Measurements from ENCODE around the gene TAC3. TPM values are rescaled to one million over a fixed set of nuclear protein-coding genes. Genes with fewer than 3 reads are reported as not detected.

The TAC3 gene
- total RNA-seq, 2 donors from 2014 or later = not detected

DNA sequence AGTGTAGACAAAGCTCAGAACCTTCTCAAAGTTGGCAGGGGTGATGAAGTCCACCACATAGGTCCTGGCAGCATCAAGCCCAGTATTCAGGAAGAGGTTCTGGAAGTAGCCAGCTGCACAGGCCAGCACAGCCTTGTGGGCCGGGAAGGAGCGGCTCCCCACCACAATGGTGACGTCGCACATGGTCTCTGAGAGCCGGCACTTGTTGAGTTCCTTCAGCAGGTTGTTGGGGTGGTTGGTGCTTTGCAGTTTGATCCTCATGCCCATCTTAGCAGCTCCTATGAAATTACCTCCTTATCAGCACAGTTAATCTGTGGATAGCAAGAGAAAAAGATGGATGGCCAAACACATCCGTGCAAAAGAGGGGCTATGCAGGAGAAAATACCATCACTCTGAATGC lies 11.7 kb downstream of the TAC3 start:
- Histone ChIP-seq H3K4me1 (replicated peaks) (no peaks in the 10 kb centered on the region), H3K9me3 (no peaks in the 10 kb centered on the region), H3K27me3 (replicated peaks; ENCODE audit: insufficient read depth) (no peaks in the 10 kb centered on the region), H3K27ac (no peak overlapping the region), H3K36me3 (peaks cover 0 to 22% of the 10 kb centered on the region in 2 donors), H3K4me3 (no peak overlapping the region)
- 73% methylated on average over 6 of the region's 6 CpGs for WGBS
- intact Hi-C loops (cut with DNase I) = loop anchor here (5.0 kb wide), 1 partner anchor 53 kb away; no protein-coding TSS in a partner anchor
- no peak for DNase-seq (ENCODE audit: low spot score)
- TF ChIP-seq POLR2AphosphoS5 (IDR thresholded peaks at IDR 0.05) (no peak), POLR2A (IDR thresholded peaks at IDR 0.05) (no peak)

- intact Hi-C loops (cut with DNase I) = no loop called here
- Histone ChIP-seq H3K4me1 (replicated peaks) (no peaks in the 10 kb centered on the region), H3K36me3 (peaks cover 0 to 22% of the 10 kb centered on the region in 2 donors), H3K27ac (no peak overlapping the region), H3K27me3 (replicated peaks; ENCODE audit: insufficient read depth) (no peaks in the 10 kb centered on the region), H3K9me3 (no peaks in the 10 kb centered on the region), H3K4me3 (no peak overlapping the region)
- TF ChIP-seq POLR2A (IDR thresholded peaks at IDR 0.05) (no peak), POLR2AphosphoS5 (IDR thresholded peaks at IDR 0.05) (no peak), CTCF (IDR thresholded peaks at IDR 0.05) (no peak)
- 88% methylated on average over 13 of the region's 13 CpGs for WGBS
- no peak for DNase-seq (ENCODE audit: low spot score)
Measured at GRCh38 chr12:57003395-57003794, 12.9 kb downstream of the TAC3 start.

DNA sequence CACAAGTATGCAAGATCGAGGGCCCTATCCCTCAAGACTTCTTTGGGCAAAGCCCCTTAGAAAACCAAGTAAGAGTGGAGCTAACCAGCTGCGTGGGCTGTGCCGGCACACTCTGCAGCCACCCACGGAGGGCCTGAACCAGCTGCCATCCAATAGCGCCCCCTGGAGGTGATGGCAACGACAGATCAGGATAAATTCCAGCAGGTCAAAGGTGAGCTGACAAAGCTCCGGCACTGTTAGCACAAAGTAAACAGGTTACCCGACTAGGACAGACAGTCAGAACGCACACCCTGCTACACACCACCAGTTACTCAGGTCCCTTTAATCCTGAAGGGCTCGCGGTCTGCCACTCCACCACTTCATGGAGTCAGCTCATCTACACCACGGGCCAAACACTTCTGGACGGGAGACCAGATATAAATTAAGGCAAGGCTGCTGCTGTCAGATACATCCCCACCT lies 14.9 kb downstream of the TAC3 start:
- DNase-seq (ENCODE audit: low spot score) = peak; percentile 53
- H3K27ac ChIP-seq = peak overlapping the region in 1 of 2 donors; percentile 0
- no peaks in the 10 kb centered on the region for H3K27me3 ChIP-seq (replicated peaks; ENCODE audit: insufficient read depth)
- H3K4me1 ChIP-seq (replicated peaks) = no peaks in the 10 kb centered on the region
- no peaks in the 10 kb centered on the region for H3K9me3 ChIP-seq
- no peak for TF ChIP-seq POLR2A (IDR thresholded peaks at IDR 0.05)
- peak; percentile 9 for TF ChIP-seq POLR2AphosphoS5 (IDR thresholded peaks at IDR 0.05)
- peak; percentile 30 to 81 (median 73) for TF ChIP-seq CTCF (IDR thresholded peaks at IDR 0.05)
- 26% methylated on average over 13 of the region's 13 CpGs for WGBS
- H3K4me3 ChIP-seq = no peak overlapping the region
- intact Hi-C loops (cut with DNase I) = no loop called here
- H3K36me3 ChIP-seq = peaks cover 0 to 22% of the 10 kb centered on the region in 2 donors

GRCh38 chr12:57000393-57000792 lies 15.9 kb downstream of the TAC3 start:
- no peak overlapping the region for H3K4me3 ChIP-seq
- no peak for DNase-seq (ENCODE audit: low spot score)
- TF ChIP-seq POLR2AphosphoS5 (IDR thresholded peaks at IDR 0.05) (no peak), CTCF (IDR thresholded peaks at IDR 0.05) (no peak), POLR2A (IDR thresholded peaks at IDR 0.05) (no peak)
- no peaks in the 10 kb centered on the region for H3K27me3 ChIP-seq (replicated peaks; ENCODE audit: insufficient read depth)
- no peak overlapping the region for H3K27ac ChIP-seq
- H3K4me1 ChIP-seq (replicated peaks) = no peaks in the 10 kb centered on the region
- 61% methylated on average over 1 of the region's 1 CpG for WGBS
- peaks cover 0 to 22% of the 10 kb centered on the region in 2 donors for H3K36me3 ChIP-seq
- intact Hi-C loops (cut with DNase I) = no loop called here
- H3K9me3 ChIP-seq = no peaks in the 10 kb centered on the region

DNA sequence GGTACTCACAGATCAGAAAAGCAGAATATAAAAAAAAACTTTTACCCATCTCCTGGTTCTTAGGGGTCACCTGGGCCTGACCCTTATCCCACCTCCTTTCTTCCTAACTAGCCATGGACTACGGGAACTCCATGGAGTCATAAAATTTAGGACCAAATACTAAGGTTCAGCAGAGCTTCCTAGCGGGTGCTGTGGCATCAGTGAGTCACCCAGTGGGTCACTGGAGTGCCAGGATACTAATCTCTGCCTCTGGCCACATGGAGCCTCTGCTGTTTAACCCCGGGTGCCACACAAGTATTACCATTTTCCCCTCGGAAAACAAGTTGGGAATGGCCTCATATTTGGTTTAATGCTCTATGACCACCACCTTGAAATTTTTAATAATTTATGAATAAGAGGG lies 16.9 kb downstream of the TAC3 start:
- 88% methylated on average over 4 of the region's 4 CpGs for WGBS
- Histone ChIP-seq H3K4me3 (no peak overlapping the region), H3K36me3 (peaks cover 0 to 22% of the 10 kb centered on the region in 2 donors), H3K9me3 (no peaks in the 10 kb centered on the region), H3K27me3 (replicated peaks; ENCODE audit: insufficient read depth) (no peaks in the 10 kb centered on the region), H3K27ac (no peak overlapping the region), H3K4me1 (replicated peaks) (no peaks in the 10 kb centered on the region)
- TF ChIP-seq CTCF (IDR thresholded peaks at IDR 0.05) = no peak
- TF ChIP-seq POLR2AphosphoS5 (IDR thresholded peaks at IDR 0.05) = no peak
- TF ChIP-seq POLR2A (IDR thresholded peaks at IDR 0.05) = no peak
- DNase-seq (ENCODE audit: low spot score) = no peak
- intact Hi-C loops (cut with DNase I) = no loop called here

Data from prostate gland (tissue), 2 donors.